ENCODE measurements around the gene HSPA6.

The HSPA6 gene

DNA sequence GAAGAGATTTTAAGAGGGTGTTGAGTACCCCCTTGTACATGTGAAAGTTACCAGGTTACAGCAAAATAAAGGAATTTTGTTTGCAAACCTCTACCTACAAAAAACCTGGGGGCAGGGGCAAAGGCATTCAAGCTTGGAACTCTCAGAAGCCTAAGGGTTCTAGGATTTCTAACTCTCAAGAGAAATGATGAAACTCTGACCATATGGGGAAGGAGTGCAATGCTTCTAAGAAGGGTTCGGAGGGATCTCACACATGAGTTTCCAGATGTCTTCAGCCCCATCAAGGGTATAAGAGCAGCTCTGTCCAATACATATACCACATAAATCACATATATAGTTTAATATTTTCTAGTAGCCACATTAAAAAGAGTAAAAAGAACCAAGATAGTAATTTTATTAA, 26.4 kb upstream of the HSPA6 start:
- no peak for DNase-seq (ENCODE audit: low read depth)
- TF ChIP-seq, protein P1, sequence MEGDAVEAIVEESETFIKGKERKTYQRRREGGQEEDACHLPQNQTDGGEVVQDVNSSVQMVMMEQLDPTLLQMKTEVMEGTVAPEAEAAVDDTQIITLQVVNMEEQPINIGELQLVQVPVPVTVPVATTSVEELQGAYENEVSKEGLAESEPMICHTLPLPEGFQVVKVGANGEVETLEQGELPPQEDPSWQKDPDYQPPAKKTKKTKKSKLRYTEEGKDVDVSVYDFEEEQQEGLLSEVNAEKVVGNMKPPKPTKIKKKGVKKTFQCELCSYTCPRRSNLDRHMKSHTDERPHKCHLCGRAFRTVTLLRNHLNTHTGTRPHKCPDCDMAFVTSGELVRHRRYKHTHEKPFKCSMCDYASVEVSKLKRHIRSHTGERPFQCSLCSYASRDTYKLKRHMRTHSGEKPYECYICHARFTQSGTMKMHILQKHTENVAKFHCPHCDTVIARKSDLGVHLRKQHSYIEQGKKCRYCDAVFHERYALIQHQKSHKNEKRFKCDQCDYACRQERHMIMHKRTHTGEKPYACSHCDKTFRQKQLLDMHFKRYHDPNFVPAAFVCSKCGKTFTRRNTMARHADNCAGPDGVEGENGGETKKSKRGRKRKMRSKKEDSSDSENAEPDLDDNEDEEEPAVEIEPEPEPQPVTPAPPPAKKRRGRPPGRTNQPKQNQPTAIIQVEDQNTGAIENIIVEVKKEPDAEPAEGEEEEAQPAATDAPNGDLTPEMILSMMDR (IDR thresholded peaks at IDR 0.05; ENCODE audit: low read length, missing control alignments): no peak
- no peak overlapping the region for H3K4me3 ChIP-seq (replicated peaks; ENCODE audit: low read depth, low read length)

DNA sequence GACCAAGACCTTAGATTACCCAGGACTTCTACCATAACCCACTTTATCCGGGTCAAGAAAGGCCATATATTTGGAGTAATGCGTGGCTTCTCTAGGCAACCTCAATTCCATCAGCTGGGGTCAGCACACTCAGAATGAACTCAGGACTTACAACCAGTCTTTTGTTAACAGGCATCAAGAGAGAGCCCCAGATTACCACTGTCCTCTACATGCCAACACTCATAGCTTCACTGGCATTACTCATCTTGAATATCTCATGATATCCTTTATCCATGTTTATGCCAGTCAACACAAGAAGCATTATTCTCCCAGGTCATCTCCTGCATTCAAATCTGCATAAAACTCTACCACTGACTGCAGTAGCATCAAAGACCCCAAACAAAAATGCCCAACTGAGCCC, 25.7 kb upstream of the HSPA6 start:
- H3K4me3 ChIP-seq (replicated peaks; ENCODE audit: low read depth, low read length): no peak overlapping the region
- DNase-seq (ENCODE audit: low read depth): no peak
- TF ChIP-seq, protein P1 (IDR thresholded peaks at IDR 0.05; ENCODE audit: low read length, missing control alignments): no peak

DNA sequence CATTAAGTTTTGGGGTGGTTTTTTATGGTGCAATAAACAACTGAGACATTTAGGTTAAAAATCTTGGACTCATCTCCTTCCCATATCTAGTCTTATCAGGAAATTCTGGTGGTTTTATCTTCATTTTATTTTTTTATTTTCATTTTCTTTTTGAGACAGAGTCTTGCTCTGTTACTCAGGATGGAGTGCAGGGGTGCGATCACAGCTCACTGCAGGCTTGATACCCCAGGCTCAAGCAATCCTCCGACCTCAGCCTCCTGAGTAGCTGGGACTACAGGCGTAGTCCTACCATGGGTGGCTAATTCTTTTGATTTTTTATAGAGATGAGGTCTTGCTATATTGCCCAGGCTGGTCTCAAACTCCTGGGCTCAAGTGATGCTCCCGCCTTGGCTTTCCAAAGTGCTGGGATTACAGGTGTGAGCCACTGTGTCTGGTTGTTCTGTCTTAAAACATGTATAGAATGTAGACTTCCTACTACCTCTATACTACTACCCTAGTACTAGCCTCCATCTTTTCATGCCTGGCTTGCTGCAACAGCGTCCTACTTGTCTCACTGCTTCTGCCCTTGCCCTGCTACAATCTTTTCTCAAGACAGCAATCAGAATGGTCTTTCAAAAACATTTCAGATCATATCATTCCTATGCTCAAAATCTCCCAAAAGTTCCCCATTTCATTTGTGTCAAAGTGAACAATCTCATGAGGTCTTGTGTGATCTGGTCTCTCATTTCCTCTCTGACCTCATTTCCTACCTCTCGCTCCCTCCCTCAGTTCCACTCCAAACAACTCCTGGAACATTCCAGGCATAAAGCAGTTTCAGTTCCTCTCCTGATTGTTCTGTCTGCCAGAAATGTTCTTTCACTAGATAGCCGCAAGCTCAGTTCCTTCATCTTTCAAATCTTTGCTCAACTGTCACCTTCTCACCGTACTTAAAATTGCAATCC, 25.0 kb upstream of the HSPA6 start:
- no peak overlapping the region for H3K4me3 ChIP-seq (replicated peaks; ENCODE audit: low read depth, low read length)
- TF ChIP-seq, protein P1 (IDR thresholded peaks at IDR 0.05; ENCODE audit: low read length, missing control alignments): no peak
- peak; percentile 55 for DNase-seq (ENCODE audit: low read depth)

DNA sequence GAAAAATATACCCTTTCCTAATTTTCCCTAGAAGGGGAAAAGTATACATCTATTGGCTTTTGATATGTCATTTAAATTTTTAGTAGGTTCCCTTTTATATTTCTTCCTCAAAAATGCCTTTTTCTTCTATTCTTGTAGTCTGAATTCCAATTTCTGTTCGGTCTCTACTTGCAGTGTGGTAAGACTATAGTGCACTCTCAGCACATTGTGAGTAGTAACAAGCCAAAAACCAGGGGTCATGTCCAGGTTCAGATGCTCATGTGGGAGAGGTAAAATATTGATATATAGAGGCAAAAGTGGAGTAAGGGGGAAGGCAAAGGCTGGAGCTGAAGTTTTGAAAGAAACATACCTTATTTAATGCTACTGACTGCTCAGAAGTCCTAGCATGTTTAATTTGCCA, 23.1 kb upstream of the HSPA6 start:
- DNase-seq (ENCODE audit: low read depth): no peak
- no peak overlapping the region for H3K4me3 ChIP-seq (replicated peaks; ENCODE audit: low read depth, low read length)
- TF ChIP-seq, protein P1 (IDR thresholded peaks at IDR 0.05; ENCODE audit: low read length, missing control alignments): no peak

DNA sequence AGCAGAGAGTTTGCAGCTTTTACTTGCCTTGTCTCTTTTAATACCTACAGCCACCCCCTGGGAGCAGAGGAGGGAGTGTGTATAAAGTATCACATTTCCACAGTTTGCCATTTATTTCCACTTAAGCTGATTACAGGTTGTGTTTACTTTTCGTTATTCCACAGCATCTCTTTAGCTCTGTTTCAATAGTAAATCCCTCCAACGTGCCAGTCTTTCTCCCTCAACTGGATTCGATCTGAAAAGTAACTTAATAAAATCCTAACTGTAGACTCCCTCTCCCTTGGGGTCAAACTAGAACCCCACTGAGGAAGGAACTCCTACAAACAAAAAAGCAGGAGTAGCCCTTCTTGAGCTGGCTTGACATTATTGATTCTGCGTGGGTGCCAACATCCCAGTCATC, 22.2 kb upstream of the HSPA6 start:
- H3K4me3 ChIP-seq (replicated peaks; ENCODE audit: low read depth, low read length): no peak overlapping the region
- TF ChIP-seq, protein P1 (IDR thresholded peaks at IDR 0.05; ENCODE audit: low read length, missing control alignments): no peak
- DNase-seq (ENCODE audit: low read depth): no peak

DNA sequence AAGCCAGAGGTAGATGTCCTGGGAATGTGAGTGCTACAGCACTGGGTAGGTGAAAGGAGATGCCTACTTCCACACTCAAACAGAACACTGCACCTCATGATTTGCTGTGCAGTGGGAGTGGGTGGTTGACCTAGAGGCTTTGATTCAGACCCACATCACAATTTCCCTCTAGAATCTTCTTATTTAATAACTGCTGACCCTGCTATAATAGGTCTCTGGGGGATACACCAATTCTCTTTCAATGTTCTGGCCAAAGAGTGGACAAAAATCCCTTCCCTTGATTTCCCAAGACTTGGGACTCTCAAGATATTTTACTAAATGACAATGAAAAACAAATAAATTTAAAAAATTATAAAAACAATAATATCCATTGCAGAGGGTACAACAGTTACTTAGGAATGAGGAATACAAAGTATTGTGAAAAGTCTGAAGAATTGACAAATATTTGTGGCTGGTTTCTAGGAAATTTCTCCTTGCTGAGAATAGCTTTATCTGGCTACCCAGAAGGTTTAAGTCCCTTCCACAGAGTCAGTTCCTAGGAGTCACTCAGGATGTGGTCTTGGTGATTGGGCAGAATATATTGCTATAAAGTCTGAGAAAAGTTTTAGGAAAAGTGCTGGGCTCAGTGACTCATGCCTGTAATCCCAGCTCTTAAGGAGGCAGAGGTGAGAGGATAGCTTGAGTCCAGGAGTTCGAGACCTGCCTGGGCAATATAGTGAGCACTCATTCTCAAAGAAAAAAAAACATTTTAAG, 21.5 kb upstream of the HSPA6 start:
- no peak overlapping the region for H3K4me3 ChIP-seq (replicated peaks; ENCODE audit: low read depth, low read length)
- TF ChIP-seq, protein P1 (IDR thresholded peaks at IDR 0.05; ENCODE audit: low read length, missing control alignments): no peak
- DNase-seq (ENCODE audit: low read depth): peak; percentile 42

All from fibroblast of pulmonary artery (primary cell).